Iris pigment epithelial cell (primary cell): ENCODE data around the gene KCNQ2.

Source experiments
- DNase-seq: peaks from one replicate; pipeline ENCODE4 v3.0.0-alpha.2; 2011; ENCODE audit warnings: low read depth

KCNQ2 gene

DNA sequence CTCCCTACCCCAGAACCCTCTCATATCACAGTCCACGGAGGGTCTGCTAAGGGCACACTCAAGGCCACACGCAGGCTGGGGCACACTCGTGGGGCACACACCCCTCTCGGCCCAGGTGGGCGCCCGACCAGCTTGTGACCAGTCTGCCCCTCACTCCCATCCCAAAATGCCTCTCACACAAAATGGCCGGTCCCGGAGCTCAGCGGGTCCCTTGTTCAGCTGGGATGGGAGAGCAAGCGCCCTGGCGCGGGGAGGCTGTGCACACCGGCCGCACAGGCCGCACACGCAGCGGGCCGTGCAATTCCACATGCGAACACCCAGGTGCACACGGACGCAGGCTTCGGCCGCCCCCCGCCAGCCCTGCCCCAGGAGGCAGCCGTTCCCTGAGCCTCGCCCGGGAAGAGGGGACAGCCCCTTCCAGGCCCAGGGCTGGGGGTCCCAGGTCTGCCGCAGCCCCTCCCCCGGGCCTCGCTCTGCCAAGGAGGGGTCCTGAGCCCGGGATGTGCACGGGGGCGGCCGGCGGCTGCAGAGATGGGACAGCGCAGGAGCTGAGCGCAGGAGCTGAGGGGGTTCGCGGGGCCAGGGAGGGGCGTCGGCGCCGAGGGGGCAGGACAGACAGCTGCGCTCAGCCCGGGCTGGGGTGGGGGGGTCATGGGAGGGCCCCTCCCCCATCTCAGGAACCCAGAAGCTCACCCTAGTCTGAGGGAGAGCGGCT lies 1.3 kb downstream of the KCNQ2 start:
- no peak for DNase-seq

DNA sequence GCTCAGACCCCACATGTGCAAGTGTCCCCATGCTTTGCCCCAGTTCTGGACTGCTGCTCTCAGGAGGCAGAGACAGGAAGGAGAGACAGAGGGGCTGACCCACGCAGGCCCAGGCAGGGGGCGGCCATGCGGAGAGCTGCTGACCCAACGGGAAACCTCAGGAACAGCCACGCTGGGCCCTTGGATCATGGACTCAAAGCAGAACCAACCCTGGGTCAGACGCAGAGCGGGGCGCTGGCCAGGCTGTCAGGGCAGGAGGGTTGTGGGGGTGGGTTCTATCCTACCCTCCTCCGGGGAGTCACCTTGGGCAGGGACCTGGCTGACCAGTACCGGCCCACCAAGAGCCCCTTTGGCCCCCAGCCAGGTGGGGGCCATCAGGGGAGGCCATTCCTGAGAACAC lies 2.0 kb downstream of the KCNQ2 start:
- DNase-seq, result no peak

- no peak for DNase-seq
These were observed 2.7 kb downstream of the KCNQ2 start for GRCh38 chr20:63469713-63470101.

DNA sequence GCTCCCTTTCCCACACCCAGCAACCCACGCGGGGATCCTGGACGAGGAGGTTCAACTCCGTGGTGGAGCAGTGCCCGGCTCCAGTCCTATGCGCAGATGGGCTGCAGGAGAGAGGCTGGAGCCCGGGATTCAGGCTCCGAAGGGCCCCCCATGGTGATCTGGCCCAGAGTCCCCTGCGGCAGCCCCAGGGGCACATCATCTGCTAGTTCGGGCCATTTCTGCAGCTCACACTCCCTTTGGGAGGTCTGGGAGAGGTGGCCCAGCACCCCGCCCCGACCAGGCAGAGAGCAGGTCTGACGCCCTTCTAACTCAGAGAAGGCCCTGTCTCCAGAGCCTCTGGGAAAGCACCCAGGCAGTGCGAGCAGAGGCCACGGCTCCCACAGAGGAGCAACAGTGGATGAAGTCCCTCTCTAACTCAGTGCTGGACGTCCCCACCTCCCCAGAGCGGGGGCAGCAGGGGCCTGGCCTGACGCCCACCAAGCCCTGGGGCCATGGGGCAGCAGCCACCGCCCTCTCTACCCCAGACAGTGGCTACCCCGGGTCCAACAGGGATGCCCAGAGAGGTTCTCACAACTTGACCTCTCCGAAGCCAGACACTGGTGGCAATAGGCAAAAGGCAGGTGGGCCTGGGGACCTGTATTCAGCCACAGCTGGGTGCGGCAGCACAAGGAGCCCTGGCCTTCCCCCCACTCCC lies 3.3 kb downstream of the KCNQ2 start:
- no peak for DNase-seq

- DNase-seq, result no peak
These were observed 4.0 kb downstream of the KCNQ2 start for GRCh38 chr20:63468421-63468820.

DNA sequence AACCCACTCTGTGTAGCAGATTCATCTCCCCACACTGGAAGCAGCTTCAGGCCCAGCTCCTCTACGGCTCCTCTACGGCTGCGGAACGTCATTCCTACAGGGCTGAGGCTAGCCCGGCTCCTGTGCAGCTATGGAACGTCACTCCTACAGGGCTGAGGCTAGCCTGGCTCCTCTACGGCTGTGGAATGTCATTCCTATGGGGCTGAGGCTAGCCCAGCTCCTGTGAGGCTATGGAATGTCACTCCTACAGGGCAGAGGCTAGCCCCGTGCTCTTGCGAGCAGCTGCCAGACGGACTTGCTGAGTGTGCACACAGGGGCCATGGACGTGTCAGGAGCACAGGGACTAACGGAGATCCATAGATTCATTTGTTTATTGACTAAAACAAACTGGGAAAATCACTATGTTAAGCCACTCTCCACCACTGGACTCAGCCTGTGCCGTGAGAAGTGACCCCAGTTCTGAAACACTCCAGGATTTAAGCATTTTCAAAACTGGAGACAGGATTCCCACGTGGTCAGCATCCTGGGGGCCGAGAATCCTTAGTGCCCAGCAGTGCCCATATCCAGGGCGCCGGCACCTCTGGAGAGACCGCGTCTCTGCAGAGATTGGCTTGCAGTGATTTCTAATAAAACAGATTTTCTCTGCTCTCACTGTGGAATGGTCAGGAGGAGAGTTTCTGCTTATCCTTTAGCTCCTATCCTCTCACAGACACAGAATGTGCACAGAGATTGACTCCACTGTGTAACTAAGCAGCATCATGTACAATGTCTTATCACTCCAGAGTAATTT lies 5.0 kb downstream of the KCNQ2 start:
- DNase-seq, result no peak

GRCh38 chr20:63466861-63467260 lies 5.6 kb downstream of the KCNQ2 start:
- DNase-seq, result no peak

- DNase-seq, result no peak
These were observed 6.1 kb downstream of the KCNQ2 start for GRCh38 chr20:63466250-63466825.

- DNase-seq, result no peak
These were observed 6.8 kb downstream of the KCNQ2 start for GRCh38 chr20:63465380-63466249.

DNA sequence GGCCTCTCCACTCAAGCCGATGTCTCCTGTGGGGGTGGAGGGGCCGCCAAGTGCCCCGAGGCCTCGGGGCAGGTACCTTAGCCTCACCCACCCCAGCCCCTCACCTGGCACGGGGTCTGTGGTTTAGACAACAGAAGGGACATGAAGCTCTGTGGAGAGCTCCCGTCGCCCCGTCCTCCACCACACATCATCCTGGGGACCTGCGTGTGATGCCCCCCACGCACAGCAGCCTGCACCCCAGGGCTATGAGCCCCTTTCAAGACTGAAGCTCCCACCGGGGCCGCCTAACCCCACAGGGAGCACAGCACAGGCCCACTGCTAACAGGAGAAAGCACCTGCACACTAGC lies 8.2 kb downstream of the KCNQ2 start:
- no peak for DNase-seq

DNA sequence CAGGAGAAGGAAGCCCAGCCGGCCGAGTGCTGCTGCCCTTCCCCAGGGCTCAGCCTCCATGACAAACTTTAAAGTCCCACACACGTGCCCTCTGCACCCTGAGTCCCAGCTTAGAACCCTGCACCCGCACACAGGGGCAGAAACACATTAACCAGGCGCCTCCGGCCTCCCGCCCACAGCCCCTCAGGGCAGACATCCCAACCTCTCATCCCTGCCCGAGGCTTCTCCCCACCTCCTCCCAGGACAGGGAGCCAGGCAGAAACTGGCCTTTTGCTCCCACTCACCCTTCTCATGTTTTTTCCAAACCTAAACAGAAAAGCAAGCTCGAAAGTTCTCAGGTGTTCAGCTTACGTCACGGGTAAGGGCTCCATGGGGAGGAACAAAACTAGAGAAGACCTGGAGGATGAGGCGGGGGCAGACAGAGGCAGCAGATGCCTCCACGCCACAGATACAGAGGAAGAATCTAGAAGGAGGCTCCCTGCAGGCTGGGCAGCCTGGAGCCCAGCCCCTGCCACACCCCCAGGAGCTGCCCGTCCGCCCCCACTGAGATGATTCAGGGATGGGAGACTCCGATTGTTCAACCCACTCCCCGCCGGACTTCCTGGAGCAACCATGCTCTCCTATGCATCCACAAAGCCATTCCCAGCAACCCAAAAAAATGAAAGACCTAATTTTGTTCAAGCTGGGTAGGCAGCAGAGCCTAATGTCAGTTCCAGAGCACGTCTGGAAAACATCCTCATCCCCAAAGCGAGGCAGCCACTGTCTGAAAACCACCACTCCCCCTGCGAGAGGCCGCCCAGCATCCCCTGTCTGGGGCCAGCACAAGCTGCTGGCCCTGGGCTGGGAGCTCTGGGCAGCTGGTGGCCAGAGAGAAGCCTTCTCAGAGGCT lies 8.8 kb downstream of the KCNQ2 start:
- DNase-seq, result no peak

GRCh38 chr20:63462244-63462643 lies 10.2 kb downstream of the KCNQ2 start:
- DNase-seq, result no peak

DNA sequence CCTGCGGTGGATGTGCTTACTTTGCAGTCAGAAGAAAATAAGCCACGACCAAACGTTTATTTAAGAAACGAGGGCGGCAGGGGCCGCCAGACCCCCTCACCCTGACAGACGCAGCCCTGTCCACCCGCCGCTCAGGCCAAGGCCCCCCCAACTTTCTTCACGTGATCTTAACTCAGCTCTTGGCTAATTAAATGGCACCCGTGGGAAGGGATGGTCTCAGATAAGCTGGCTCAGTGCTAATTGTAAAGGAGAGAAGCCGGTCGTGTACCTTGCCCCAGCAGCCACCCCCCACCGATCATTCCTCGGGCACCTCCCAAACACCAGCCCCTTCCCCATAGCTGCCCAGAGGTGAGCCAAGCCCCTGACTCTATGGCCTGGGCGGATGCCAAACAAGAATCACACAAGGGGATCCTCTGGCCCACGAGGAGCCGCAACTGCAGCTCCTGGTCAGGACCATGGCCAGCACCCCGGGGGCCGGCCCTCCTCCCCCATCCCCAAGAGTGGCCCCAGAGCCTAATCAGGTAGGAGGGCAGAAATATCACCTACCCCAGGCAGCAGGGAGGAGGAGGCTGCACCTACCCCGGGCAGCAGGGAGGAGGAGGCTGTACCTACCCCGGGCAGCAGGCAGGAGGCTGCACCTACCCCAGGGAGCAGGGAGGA lies 11.2 kb downstream of the KCNQ2 start:
- DNase-seq, result no peak

DNA sequence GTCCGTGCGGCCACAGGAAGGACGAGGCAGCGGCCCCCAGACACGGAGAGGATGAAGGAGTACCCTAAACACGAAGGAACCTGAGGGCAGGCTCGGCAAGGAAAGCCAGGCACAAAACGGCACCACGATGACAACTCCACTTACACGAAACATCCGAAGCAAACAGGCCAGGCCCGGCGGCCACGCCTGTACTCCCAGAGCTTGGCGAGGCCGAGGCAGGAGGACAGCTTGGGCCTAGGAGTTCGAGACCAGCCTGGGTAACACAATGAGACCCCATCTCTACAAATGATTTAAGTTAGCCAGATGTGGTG lies 13.4 kb downstream of the KCNQ2 start:
- no peak for DNase-seq

DNA sequence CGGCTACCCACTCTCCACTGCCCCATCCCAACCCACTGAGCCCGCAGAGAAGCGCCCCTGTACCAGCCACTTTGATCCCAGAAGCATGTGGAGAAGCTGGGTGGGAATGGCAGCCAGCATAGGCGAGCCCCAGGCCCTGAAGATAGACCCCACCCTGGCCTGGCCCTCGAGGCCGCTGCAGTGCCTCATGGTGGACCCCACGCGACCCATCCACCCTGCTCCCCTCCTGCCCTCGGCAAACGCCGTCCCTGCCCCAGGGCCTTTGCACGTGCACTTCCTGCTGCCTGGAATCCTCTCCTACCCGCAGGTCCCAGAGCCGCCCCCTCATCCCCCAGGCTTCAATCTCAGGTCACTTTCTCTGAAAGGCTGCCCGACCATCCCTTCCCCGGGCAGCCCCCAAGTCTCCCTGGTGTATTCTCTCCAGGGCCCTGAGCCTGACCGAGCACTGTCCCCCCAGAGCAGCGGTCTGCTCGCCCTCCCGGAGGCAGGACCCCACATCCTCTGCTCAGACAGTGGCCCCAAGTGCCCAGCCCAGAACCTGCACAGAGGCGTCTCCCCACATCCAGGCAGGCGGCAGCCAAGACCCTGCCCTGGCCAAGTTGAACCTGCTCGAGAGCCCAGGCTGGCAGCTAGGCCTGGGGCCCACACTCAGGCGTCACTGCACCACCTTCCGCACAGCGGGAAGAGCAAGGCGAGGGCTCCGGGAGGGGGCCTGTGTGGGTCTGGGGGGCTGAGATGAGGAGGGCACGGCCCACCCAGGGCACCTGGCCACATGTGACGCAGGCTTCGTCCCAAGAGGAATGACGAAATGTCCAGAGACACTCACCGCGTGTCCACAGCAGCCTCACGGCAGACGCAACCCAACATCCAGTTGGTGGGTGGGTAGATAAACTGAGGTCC lies 14.0 kb downstream of the KCNQ2 start:
- no peak for DNase-seq

- no peak for DNase-seq
These were observed 14.7 kb downstream of the KCNQ2 start for GRCh38 chr20:63457737-63458136.

- DNase-seq, result no peak
These were observed 15.8 kb downstream of the KCNQ2 start for GRCh38 chr20:63456429-63457284.

GRCh38 chr20:63455568-63455859 lies 16.9 kb downstream of the KCNQ2 start:
- no peak for DNase-seq
